SKM-1 treated with dmso at 0.1 percent for 144 hours (cell line): ENCODE results near the gene HRH2.
"Not testable (repeated sequence)": the region's sequence is repeated elsewhere in the genome, so short reads cannot be mapped to it uniquely, and the experiment has no call there.

Source experiments
- DNase-seq: peaks from one replicate; lab custom pipeline; 2025; ENCODE audit not compliant: unreplicated experiment; lab: John Stamatoyannopoulos, UW

The HRH2 gene

GRCh38 chr5:175711472-175712312, 53.8 kb downstream of the HRH2 start:
- DNase-seq: no peak

GRCh38 chr5:175712313-175712680, 54.4 kb downstream of the HRH2 start:
- DNase-seq: no peak

- no peak for DNase-seq
Observed at GRCh38 chr5:175712681-175713085, 54.8 kb downstream of the HRH2 start.

GRCh38 chr5:175713930-175714329, 56.1 kb downstream of the HRH2 start:
- DNase-seq: no peak

GRCh38 chr5:175714479-175715085, 56.7 kb downstream of the HRH2 start:
- no peak for DNase-seq

GRCh38 chr5:175715627-175716522, 58.0 kb downstream of the HRH2 start:
- DNase-seq: no peak

GRCh38 chr5:175717837-175718236, 60.0 kb downstream of the HRH2 start:
- no peak for DNase-seq

GRCh38 chr5:175718401-175719108, 60.7 kb downstream of the HRH2 start:
- DNase-seq: peak; percentile 52

- DNase-seq: not testable (repeated sequence)
Observed at GRCh38 chr5:175719109-175719432, 61.2 kb downstream of the HRH2 start.

GRCh38 chr5:175724314-175725275, 66.7 kb downstream of the HRH2 start:
- no peak for DNase-seq

- no peak for DNase-seq
Observed at GRCh38 chr5:175728316-175728715, 70.4 kb downstream of the HRH2 start.

GRCh38 chr5:175728885-175729828, 71.3 kb downstream of the HRH2 start:
- no peak for DNase-seq

GRCh38 chr5:175729829-175730277, 72.0 kb downstream of the HRH2 start:
- DNase-seq: peak; percentile 81

- no peak for DNase-seq
Observed at GRCh38 chr5:175731172-175731571, 73.3 kb downstream of the HRH2 start.

- DNase-seq: no peak
Observed at GRCh38 chr5:175731756-175732465, 74.0 kb downstream of the HRH2 start.

GRCh38 chr5:175733017-175733416, 75.1 kb downstream of the HRH2 start:
- no peak for DNase-seq

- no peak for DNase-seq
Observed at GRCh38 chr5:175734016-175734415, 76.1 kb downstream of the HRH2 start.

- no peak for DNase-seq
Observed at GRCh38 chr5:175734501-175734900, 76.6 kb downstream of the HRH2 start.
